Measurements from ENCODE around the gene S100A4. TPM values are rescaled to one million over a fixed set of nuclear protein-coding genes. Genes with fewer than 3 reads are reported as not detected.
"Not testable (repeated sequence)": the region's sequence is repeated elsewhere in the genome, so short reads cannot be mapped to it uniquely, and the experiment has no call there.

The S100A4 gene
- total RNA-seq, 1 donor from 2014 or later, result 7.6 TPM

DNA sequence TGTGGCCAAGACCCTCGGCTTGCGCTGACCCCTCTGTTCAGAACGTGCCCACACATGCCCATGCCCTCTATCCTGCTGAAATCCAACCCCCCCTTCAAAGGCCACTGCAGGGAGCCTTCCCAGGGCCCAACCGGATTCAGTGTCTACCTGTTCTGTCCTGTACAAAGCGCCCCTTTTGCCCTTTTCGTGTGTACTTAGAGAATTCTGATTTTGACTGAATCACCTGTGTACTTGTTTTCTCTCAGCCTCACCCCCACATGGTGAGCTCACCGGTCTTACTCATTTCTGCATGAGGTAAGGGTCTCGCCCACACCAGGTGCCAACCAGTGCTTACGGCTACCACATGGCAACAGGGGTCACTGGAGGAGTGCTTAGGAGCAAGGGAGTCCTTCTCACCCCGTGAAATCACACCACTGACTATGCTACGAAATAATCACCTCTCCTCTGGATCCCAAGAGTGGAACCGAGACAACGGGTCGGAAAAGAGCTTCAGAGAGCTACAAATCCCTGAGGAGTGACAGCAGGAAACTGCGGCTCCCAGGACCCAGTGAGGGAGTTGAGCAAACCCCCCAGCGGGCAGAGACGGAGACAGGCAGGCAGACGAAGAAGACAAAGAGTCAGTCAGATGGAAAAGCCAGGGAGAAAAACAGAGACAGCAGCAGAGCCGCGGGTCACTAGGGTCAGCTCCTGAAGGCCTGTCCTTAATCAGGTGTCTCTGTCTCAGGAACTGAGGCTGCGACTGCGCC lies 22.2 kb upstream of the S100A4 start:
- peak; percentile 95 for DNase-seq (ENCODE audit: low read depth)

GRCh38 chr1:153566414-153567371 lies 21.1 kb upstream of the S100A4 start:
- DNase-seq (ENCODE audit: low read depth), result peak; percentile 97

DNA sequence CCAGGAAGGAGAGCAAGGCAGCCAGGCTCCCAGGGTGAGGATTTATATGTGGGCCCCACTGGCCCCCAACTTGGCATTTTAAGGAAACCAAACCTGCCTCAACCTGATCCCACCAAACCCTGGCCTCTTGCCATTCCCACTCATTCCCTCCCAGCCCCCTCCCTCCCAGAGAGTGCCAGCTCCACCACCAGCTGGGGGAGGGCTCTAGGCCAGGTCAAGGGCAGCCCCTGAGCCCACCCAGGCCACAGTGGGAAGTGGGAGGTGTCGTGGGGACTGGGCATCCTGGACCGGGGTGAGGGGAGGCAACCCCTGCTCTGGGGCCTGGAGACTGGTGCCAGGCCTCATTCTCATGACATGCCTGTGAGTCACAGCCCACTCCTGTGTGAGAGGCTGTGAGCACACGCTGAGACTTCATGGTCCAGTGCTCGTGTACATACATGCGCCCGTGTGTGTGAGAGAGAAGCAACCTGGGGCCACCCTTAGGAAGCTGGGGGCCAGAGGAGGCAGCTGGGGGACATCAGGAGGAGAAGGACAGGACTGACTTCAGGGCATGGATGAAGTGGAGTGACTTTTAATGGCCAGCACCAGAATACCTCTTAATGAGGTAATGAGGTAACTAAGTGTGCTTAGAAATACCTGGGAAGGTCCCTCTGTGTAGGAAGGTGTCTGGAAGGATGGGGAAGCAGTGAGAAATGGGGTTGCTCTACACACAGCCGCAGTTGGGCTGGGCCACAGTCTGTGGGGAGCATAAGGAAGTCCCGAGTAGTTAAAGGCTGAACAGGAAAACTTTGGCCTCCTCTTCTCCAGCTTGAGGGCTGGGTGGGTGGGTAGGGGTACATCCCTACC lies 20.1 kb upstream of the S100A4 start, which contains the start of gene S100A2:
Gene S100A2, minus strand, starts transcription at position 316 of the 846 bp plus-strand sequence. CDS start 1,967 bp downstream, outside the sequence.
- peak; percentile 96 for DNase-seq (ENCODE audit: low read depth)

GRCh38 chr1:153563991-153564390 lies 18.4 kb upstream of the S100A4 start:
- DNase-seq (ENCODE audit: low read depth), result no peak

DNA sequence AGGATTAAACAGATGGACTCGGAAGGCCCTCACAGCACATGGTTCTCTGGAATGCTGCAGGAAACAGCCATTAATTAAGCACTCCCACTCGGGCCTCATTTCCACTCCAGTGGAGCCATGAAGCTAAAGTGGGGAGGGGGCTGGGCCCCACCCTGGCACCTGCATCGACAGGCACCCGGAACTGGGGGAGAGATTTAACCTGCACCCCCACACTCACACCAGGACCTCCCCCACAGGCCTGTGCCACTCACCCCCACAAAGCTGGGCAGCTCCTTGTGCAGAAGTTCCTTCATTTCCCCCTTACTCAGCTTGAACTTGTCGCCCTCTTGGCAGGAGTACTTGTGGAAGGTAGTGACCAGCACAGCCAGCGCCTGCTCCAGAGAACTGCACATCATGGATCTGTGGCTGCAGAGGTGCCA lies 17.9 kb upstream of the S100A4 start:
- DNase-seq (ENCODE audit: low read depth), result no peak

DNA sequence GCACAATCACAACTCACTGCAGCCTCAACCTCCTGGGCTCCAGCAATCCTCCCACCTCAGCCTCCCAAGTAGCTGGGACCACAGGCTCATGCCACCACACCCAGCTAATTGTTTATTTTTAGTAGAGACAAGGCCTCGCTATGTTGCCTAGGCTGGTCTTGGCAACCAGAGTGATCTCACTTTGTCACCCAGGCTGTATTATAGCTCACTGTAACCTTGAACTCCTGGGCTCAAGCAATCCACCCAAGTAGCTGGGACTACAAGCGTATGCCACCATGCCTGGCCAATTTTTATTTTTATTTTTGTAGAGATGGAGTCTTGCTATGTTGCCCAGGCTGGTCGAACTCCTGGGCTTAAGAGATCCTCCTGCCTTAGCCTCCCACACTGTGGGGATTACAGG lies 16.4 kb upstream of the S100A4 start:
- not testable (repeated sequence) for DNase-seq (ENCODE audit: low read depth)

DNA sequence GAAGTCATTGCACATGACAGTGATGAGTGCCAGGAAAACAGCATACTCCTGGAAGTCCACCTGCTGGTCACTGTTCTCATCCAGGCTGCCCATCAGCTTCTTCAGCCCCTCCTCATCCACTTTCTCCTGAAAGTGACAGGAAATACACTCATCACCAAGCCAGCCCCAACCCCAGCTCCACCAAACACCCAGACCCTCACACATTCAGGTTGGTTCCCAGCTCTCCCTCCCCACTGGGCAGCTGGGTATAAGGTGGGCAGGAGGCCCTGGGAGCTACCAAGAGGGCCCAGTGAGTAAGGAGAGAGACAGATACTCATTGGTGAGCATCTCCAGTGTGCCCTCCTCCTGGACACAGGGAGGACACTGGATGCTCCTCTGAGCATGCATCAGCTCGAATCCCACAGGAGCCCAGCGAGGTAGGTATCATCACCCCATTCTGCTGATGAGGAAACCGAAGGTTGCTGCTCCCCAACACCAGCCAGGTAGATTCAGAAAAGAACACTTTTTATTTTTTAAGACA lies 15.9 kb upstream of the S100A4 start:
- no peak for DNase-seq (ENCODE audit: low read depth)

- no peak for DNase-seq (ENCODE audit: low read depth)
These were observed 15.3 kb upstream of the S100A4 start for GRCh38 chr1:153560771-153561465.

DNA sequence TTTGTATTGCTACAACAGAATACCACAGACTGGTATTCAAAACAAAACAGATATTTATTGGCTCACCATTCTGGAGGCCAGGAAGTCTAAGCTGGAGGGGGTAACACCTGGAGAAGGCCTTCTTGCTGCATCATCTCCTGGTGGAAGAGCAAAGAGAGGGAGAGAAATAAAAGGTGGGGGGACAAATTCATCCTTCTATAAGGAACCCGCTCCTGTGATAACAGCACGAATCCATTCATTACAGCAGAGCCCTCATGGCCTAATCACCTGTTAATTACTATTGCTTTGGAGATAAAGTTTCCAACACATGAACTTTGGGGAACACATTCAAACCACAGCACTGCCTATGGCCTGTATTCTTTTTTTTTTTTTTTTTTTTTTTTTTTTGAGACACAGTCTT lies 14.6 kb upstream of the S100A4 start:
- no peak for DNase-seq (ENCODE audit: low read depth)

- no peak for DNase-seq (ENCODE audit: low read depth)
These were observed 12.3 kb upstream of the S100A4 start for GRCh38 chr1:153557877-153558276.

GRCh38 chr1:153556348-153556747 lies 10.7 kb upstream of the S100A4 start:
- no peak for DNase-seq (ENCODE audit: low read depth)

- peak; percentile 56 for DNase-seq (ENCODE audit: low read depth)
These were observed 8.4 kb upstream of the S100A4 start for GRCh38 chr1:153553830-153554541.

GRCh38 chr1:153553096-153553495 lies 7.5 kb upstream of the S100A4 start:
- DNase-seq (ENCODE audit: low read depth), result no peak

GRCh38 chr1:153552335-153552734 lies 6.7 kb upstream of the S100A4 start:
- no peak for DNase-seq (ENCODE audit: low read depth)

GRCh38 chr1:153550827-153551500 lies 5.4 kb upstream of the S100A4 start:
- no peak for DNase-seq (ENCODE audit: low read depth)

GRCh38 chr1:153550398-153550758 lies 4.8 kb upstream of the S100A4 start:
- no peak for DNase-seq (ENCODE audit: low read depth)

DNA sequence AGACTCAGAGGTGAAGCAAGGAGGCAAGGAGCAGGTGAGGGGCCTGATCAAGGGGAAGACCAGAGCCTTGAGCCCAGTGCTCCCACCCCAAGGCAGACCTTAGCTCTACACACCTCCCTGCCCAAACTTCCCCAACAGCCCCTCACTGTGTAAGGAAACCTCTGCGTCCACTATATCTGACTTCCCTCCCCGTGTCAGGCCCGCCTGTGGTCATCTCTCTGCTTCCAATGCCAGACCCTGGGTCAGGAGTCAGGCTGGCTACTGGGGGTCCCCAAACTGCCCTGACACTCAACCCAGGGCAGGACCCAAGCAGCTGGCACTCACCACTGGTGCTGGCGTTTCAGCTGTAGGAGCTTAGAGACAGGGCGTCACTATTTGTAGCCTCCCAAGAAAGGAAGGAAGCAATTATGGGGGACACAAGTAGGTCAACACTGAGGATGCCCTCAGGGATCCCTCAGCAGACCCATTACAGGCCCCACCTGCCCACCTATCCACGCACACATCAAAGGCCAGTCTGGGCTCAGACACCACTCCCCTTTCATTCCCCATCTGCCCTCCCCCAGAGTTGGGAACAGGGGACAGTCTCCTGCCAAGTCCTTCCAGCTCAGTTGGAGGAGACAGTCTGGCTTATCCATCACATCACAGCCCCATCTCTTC lies 4.3 kb upstream of the S100A4 start:
- DNase-seq (ENCODE audit: low read depth), result no peak

DNA sequence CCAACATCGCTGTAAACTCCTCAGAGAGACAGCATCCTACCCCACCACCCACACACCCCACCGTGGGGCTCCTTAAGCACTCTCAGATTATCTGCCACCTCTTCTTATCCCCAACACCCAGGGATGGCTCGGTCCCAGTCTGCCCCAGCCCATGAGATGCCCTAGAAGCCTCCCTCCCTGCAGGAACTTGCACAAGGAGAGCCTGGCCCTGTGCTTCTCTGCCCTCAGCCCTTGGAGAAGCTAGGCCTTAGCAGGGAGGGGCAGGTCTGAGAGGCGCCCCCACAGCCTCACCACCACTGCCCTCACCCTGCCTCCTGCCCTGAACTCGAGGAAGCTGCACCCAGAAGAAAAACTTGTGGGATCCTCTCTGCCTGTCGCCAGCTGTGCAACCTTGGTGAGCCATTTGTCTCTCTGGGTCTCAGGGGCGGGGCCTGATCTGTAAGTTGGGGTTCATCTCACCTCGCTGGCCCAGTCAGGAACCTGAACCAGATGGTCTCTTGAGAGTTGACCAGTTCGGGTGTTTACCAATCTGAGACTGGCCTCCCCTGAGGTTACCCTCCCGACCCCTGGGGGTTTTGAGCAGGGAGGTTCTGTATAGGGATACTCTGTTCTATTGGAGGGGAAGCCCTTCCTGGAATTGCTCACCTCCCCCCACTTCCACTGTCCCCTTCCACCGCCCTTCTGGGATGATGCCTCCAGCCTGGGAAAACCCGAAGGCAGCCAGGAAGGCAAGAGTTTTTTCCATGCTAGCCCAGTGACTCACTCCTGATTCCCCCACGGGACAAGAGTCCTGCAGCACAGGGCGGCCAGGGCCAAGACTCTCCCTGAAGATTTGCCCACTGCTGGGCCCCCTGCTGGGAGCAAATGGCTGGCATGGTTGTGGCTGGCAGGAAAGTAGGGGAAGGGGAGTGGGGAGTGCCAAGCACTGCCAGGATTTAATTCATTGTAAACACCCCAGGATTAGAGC lies 3.4 kb upstream of the S100A4 start, which contains the start of gene S100A3:
Gene S100A3, minus strand, starts transcription at position 537 of the 967 bp plus-strand sequence. CDS start 773 bp downstream, outside the sequence.
- peak; percentile 95 for DNase-seq (ENCODE audit: low read depth)
